HL-60 (cell line): Measurements from ENCODE around the gene MTMR12.
A peak's percentile ranks its signal among the peaks of the same experiment; 100 is the strongest.

Experiments used
- GABPA ChIP-seq: IDR thresholded peaks from 2 replicates; pipeline ENCODE4 v1.6.1; 2012; ENCODE audit warnings: low read depth
- POLR2AphosphoS5 ChIP-seq: IDR thresholded peaks from 2 replicates; pipeline ENCODE4 v1.6.1; 2012; ENCODE audit warnings: low read depth
- SPI1 ChIP-seq: IDR thresholded peaks from 2 replicates; pipeline ENCODE4 v1.6.1; 2012; ENCODE audit warnings: low read depth, mild to moderate bottlenecking, borderline replicate concordance
- TF ChIP-seq, protein P1 (sequence below): IDR thresholded peaks from one replicate; pipeline ENCODE4 v1.5.1; 2011; ENCODE audit warnings: low read length, control low read depth, inconsistent platforms; ENCODE audit not compliant: insufficient read depth
- TF ChIP-seq, protein P2 (sequence below): IDR thresholded peaks from 2 replicates; pipeline ENCODE4 v1.6.1; 2012; ENCODE audit warnings: low read depth; ENCODE audit not compliant: insufficient replicate concordance

DNA sequence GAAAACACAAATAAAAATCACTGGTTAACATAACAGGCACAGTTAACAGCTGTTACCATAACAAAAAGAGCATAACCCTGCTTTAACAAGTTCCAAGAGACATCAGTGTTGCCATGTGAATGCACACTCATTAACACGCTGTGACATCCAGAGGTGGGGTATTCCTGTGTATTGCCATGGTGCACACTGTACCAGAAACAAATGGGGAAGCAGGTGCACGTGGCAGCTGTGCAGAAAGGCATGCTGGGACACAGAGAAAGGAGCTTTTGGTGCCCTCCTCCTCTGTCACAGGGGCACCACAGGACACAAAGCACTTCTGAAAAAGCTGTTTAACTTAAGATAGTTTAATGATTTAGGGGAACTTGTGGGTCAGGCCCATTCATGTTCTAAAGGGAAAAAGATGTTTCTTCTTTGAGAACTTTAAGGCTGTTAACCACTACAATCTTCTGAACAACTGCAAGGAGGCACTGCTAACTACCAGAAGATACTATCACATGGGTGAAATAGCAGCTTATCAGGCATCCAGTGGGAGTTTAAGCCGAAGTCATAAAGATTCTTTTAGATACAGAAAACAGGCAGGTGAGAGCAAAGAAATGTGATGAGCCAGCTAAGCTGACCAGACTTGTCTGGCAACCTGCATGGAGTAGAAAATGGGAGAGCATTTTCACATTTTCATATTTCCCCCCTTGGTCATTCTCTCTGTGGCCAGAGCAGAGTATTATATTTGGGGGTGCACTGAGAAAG lies 82.2 kb downstream of the MTMR12 start:
- TF ChIP-seq, protein P1, sequence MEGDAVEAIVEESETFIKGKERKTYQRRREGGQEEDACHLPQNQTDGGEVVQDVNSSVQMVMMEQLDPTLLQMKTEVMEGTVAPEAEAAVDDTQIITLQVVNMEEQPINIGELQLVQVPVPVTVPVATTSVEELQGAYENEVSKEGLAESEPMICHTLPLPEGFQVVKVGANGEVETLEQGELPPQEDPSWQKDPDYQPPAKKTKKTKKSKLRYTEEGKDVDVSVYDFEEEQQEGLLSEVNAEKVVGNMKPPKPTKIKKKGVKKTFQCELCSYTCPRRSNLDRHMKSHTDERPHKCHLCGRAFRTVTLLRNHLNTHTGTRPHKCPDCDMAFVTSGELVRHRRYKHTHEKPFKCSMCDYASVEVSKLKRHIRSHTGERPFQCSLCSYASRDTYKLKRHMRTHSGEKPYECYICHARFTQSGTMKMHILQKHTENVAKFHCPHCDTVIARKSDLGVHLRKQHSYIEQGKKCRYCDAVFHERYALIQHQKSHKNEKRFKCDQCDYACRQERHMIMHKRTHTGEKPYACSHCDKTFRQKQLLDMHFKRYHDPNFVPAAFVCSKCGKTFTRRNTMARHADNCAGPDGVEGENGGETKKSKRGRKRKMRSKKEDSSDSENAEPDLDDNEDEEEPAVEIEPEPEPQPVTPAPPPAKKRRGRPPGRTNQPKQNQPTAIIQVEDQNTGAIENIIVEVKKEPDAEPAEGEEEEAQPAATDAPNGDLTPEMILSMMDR = no peak
- TF ChIP-seq, protein P2, sequence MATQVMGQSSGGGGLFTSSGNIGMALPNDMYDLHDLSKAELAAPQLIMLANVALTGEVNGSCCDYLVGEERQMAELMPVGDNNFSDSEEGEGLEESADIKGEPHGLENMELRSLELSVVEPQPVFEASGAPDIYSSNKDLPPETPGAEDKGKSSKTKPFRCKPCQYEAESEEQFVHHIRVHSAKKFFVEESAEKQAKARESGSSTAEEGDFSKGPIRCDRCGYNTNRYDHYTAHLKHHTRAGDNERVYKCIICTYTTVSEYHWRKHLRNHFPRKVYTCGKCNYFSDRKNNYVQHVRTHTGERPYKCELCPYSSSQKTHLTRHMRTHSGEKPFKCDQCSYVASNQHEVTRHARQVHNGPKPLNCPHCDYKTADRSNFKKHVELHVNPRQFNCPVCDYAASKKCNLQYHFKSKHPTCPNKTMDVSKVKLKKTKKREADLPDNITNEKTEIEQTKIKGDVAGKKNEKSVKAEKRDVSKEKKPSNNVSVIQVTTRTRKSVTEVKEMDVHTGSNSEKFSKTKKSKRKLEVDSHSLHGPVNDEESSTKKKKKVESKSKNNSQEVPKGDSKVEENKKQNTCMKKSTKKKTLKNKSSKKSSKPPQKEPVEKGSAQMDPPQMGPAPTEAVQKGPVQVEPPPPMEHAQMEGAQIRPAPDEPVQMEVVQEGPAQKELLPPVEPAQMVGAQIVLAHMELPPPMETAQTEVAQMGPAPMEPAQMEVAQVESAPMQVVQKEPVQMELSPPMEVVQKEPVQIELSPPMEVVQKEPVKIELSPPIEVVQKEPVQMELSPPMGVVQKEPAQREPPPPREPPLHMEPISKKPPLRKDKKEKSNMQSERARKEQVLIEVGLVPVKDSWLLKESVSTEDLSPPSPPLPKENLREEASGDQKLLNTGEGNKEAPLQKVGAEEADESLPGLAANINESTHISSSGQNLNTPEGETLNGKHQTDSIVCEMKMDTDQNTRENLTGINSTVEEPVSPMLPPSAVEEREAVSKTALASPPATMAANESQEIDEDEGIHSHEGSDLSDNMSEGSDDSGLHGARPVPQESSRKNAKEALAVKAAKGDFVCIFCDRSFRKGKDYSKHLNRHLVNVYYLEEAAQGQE = no peak
- TF ChIP-seq POLR2AphosphoS5 (peak; percentile 28; the same call in 1 of the 2 replicates), SPI1 (no peak; the same call in 1 of the 2 replicates), GABPA (no peak)
